GM10847 (cell line): ENCODE measurements around the gene RNF220.

Source experiments
- POLR2A ChIP-seq: IDR thresholded peaks from 2 replicates; pipeline ENCODE4 v1.6.1; 2011; ENCODE audit not compliant: insufficient read length; ENCODE audit errors: extremely low read depth

RNF220 gene

DNA sequence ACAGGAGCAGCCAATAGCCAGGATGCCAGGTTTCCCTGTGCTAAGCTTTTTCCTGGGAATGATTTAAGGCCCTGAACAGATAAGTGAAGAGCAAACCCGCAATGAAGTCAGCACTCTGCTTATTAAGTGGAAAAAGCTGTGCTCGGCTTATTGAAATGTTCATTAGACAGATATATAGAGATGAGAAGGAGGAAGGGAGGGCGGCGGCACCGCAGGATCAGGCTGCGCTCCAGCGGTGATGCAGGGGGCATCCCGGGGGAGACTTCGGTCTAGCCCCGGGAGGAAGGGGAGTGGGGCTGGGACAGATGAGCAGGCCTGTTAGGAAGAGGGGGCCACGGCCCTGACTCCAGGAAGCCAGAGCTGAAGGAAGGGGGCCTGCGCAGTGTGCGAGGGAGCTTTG lies 154.3 kb downstream of the RNF220 start:
- TF ChIP-seq POLR2A = no peak

DNA sequence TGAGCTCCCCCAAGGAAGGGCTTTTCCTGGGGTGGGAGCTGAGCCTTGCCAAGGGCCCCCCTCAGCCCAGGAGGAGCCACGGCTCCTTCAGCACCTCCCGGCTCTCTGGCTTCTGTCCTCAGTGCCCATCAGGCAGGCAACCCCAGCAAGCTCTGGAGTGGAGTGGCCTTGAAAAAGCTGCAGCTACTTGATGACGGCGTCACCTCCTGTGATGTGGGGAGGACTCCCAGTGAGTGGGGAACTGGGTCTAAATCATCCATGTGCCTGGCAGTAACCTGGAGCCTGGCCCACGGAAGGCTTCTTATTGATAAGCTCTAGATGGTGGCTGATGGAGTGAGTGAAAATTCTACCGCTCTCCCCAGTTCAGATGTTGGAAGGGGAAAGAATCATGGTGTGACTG lies 154.9 kb downstream of the RNF220 start:
- TF ChIP-seq POLR2A = no peak

DNA sequence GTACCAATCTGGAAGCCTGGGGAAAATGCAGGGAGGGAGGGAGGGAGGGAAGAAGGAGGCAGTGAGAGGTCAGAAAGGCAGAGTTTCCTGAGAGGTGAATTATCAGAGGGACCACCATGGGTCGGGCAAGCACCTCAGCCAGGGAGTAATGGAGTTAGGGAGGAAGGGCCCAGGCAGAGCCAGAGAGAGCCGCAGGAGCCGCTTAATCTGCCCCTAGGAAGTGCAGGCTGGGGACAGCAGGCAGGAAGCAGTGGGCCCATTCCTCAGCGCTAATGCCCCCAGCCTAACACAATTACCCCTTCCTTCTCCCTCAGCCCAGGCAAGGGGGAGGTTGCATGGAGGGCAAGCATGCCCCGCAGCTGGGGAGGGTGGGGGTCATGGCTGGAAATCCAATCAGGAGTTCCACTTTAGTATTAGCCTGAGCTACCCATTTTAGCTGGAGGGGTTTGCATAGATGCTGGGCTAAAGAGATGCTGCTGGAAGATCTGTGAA lies 160.2 kb downstream of the RNF220 start:
- no peak for TF ChIP-seq POLR2A

DNA sequence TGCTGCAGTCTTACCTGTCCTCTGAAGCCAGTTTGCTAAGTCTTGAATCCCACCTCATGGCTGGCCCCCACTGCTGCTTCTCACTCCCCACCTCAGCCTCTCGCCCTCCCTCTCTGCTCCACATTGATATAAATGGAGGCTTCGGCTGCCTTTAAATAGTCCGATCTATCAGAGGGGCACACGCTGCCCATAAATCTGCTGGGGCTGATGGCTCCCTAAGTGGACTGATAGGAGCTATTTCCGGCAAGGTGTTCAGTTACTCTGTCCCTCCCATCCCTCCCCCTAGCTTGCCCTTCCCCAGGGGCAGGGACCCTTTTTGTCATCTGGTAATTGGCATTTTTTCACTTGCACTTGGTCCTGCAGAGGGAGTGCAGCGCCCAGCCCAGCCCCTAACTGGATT lies 160.8 kb downstream of the RNF220 start:
- TF ChIP-seq POLR2A = no peak

DNA sequence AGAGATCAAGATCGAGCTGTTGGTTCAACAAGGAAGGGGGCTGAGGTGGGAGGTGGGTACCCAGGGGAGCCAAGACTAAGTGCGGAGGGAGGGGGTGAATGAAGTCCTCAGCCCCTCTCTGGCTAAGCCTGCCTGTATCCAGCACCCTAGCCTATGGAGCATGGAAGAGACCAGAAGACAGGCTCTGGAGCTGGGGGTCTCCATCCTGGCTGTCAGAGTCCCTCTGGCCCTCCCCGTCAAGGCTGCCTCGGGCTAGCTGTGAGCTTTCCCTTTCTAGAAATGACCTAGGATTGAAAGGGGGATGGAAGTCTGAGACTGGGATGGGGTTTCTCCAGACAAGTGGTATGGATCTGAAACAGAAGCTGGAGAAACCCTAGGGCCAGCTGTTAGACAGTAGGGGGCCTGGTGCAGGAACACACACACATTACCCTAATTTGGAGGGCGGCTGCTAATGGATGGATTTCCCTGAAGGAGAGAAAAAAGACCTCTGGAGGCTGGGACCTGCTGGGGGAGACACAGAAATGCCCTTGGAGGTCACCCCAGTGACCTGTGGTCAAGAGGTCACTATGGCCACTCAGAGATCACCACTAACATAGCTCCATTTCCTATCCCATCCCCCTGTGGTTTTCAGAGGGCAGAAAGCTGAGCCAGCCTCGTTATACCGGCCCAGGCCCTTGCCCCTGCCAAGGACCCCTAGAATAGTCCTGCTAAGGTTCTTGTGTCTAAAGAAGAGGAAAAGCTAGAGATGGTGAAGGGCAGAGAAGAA lies 161.4 kb downstream of the RNF220 start:
- TF ChIP-seq POLR2A = no peak

DNA sequence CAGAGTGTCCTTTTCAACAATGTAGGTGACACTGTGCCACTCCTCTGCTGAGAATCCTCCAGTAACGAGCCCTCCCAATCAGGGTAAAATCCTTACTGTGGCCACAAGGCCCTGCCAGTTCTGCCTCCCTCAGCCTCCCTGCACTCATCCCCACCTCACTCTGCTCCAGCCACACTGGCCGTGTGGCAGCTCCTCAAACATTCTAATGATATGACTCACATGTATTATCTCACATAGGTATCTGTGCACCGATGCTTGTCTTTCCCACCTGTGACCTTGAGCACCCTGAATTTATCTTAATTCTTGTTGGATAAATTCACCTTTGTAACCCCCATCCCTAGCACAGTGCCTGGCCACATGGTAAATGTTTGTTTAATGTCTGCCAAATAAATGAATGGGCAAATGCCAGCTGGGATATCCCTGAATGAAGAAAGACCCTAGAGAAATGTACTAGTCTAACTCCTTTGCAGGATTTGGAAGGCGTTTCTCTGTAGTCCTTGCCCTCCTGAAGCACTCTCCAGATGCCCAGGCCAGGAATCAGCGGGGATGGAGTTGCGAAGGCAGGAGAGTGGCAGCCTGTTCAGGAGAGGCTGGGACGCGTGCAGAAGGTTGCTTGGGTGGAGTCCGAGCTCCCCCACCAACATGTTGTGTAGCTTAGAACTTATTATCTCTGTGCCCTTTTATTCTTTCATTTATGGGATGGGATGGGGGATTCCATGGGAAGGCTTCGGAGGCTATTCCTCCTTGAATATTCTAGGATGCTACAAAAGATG lies 163.3 kb downstream of the RNF220 start:
- TF ChIP-seq POLR2A = no peak

DNA sequence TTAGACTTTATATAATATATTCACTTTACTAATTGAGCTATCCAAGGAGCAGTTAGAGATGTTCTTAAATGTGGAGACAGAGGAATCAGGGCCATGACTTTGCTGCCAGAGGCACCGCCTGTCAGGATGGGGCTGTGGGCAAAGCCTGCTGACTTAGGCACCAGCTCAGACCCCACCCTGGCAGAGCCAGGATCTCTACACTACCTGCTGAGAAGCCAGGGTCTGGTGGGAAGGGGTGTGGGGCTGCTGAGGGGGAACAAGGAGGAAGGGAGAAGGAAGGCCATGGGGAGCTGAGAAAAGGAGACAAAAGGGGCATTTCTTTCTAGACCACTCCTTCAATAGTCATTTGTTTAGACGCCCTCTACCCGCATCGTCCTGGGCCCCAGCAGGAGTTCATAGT lies 164.4 kb downstream of the RNF220 start:
- TF ChIP-seq POLR2A = no peak

DNA sequence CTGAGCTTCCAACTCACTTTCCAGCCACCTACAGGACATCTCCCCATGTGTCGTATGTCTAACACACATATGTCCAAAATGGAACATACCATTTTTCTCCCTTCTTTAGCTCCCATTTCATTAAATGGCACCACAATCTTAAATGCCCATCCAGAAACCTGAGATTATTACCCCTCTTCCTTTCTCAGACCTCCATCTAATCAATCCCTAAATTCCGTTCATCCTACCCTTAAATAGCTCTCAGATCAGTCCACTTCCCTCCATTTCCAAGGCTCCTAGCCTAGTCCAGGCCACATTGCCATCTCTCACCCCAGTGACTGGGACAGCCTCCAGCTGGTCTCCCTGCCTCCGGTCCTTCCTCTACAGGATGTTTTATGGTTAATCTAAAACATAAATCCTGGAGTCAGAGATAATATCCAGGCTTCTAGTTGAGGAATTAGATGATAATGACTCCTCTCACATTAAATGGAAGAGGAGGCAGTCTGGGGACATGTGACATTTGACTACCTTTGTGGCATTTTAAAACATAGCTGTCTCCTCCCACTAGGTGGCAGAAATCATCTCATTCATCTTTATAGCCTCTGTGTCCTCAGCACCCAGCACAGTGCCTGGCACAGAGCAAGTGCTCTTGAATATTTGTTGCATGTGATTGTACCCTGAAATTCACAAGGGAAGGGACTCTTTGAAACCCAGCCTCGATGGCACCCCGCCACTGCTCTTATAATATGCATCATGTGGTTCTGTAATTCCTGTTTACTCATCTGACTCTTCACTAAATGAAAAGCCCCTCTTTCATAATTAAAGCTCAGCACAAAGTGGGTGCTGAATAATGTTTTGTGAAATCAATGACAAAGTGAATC lies 166.9 kb downstream of the RNF220 start:
- TF ChIP-seq POLR2A = no peak

DNA sequence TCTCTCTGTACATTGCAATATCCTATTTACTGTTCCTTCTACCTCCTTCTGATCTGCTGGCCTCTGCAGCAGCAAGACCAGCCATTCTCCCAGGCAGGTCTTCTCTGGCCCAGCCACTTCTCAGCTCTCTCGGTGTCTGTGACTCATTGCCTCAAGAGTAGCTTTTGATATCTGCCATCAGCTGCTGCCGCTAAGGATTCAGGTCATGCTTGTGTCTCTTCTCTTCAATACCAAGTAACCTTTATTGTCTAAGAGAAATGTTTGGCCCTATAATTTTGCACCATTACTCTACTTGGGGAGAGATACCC lies 167.5 kb downstream of the RNF220 start:
- TF ChIP-seq POLR2A = no peak

DNA sequence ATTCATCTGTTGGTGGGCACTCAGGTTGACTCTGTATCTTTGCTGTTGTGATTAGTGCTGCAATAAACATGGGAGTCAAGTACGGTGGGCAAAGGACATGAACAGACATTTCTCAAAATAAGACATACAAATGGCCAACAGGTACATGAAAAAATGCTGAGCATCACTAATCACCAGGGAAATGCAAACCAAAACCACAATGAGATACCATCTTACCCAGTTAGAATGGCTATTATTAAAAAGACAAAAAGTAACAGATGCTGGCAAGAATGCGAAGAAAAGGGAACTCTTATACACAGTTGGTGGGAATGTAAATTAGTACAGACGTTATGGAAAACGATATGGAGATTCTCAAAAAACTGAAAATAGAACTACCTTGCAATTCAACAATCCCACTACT lies 170.3 kb downstream of the RNF220 start:
- TF ChIP-seq POLR2A = no peak

DNA sequence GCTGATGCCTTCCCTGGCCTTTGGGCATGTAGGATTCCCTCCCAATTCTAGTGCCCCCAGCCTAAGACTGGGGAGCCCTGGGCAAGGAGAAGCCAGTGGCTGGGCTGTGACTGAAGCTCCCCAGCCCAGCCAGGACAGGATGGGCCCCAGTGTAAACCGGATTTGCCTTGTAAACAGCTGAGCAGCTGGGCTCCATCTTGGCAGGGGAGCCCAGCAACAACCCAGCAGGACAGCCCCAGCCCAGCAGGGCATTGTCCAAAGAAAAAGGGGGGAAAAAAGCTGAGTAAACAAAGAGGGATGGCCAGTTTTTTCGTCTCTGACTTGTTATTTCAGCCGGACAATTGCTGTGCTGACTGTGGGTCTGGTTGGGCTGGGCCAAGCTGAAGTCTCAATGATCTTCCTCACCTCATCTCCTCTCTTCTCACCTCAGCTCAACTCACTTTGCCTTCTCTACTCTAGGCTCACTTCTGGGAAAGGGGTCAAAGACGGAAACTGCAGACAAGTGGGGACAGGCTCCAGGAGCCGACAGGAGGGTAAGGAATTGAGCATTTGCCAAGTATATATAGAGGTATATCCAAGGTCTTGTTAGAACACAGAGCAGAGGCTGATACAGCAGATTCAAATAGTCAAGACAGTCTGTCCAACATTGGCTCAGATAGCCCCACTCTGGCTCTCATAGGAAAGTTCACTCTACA lies 171.5 kb downstream of the RNF220 start:
- TF ChIP-seq POLR2A = no peak

DNA sequence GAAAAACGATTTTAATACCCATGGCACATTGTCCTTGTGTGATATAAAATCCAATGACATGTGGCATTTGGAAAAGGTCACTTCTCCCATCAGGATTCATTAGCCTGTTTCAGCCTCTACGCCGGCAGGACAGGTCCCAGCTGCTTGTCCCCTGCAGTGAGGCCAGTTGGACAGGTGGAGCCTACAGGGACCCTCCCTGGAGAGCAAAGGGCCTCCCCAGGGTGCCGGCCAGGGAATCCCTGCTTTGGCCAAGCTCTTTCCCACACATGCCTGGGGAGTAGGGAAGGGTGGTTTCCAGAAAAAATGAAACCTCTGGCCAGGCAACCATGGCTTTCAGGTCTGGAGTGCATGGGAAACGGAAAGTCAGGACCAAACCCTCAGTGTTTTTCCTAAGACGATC lies 176.2 kb downstream of the RNF220 start:
- no peak for TF ChIP-seq POLR2A

DNA sequence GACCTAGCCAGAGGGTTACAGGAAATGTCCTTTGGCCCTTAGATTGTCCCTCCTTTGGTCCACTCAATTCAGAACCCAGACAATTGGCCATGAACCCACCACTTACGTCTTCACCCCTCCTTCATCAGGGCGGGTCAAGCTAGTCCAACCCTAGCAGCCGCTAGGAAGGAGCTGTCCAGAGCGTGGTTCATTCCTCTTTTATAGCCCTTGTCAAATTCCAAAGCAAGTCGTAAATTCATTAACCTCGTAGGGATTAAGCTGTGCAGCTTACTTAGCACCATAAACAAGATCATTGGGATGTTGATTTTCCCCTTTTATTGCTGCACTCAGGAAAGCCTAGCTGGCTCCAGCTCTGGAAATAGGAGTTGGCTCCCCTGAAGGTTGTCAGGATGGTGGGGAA lies 179.1 kb downstream of the RNF220 start:
- TF ChIP-seq POLR2A = no peak

DNA sequence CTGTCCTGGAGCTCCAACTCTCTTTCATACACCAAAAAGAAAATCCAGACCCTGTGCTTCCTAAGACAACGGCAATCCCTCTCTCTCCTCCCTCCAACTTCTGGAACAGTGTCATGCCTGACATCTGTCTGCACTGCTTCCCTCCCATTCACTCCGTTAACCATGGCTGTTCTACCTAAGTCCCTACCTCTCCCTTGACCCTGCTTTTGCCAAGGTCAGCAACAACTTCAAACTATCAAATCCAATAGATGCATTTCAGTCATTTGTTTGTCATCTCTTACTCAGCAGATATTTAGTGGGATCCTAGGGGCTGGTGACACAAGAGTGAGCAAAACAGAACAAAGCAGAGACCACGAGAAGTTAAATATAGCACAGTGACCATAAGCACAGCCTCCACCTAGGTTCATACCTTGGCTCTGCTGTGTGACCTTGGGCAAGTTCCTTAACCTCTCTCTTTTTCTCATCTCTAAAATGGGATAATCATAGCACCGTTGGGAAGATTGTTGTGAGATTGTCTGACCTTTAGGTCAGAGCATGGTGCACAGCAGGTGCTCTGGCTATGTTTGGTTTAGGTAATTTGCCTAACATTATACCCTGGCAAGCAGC lies 180.4 kb downstream of the RNF220 start:
- TF ChIP-seq POLR2A = no peak
